Measurements from ENCODE around the gene RTEL1. TPM values are rescaled to one million over a fixed set of nuclear protein-coding genes. Genes with fewer than 3 reads are reported as not detected.

RTEL1 gene
- total and polyA plus RNA-seq, 9 of the 15 experiments (the other 6 are each of a cell fraction or from before 2014, with no cell fraction given): 0.36 to 61.0 (median 17.9) TPM

DNA sequence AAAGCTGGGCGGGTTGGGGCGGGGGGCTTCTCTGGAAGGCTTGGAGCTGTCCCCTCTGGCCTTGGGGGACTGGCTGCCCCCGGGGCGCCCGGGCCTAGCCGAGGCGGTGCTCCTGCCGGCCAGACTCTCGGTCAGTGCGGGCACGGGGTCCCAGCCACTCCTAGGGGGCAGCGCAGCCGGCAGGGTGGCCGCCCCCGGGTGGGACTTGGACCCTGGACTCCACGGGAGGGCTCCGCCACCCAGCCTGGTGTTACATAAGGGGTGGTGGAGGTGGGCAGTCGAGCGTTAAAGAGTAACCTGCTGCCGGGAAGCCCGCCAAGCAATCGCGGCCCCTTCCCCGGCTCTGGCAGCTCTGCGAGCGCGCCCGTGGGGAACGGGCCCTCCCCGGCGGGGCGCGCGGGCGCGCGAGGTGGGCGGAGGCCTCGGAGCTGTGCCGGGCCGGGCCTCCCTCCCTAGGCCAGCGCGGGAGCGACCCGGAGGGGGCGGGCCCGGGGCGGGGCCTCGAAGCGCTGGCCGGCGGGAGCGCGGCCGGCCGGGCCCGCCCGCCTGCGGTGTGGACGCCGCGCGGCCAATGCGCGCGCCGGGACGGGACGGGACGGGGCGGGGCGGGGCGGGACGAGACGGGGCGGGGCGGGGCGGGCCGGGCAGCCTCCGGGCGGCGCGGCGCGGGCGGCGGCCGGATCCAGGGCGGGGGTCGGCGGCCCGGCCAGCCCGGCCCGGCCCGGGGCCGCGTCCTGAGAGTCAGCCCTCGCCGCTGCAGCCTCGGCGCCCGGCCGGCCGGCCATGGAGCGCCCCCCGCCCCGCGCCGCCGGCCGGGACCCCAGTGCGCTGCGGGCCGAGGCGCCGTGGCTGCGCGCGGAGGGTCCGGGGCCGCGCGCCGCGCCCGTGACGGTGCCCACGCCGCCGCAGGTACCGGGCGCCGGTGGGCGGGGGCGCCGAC is 81.3 kb downstream of the RTEL1 start, which contains the start of gene SLC2A4RG (continued):
- TF ChIP-seq HDAC2 (IDR thresholded peaks at IDR 0.05) (no peak), PML (IDR thresholded peaks at IDR 0.05; ENCODE audit: low read length) (no peak), ZNF143 (CRISPR knock-in tag; IDR thresholded peaks at IDR 0.05) (no peak), SNRNP70 (optimal IDR thresholded peaks at IDR 0.05; ENCODE audit: low read depth, low read length) (no peak), GATAD2B (IDR thresholded peaks at IDR 0.05; ENCODE audit: borderline replicate concordance) (peak; percentile 67), TBL1XR1 (IDR thresholded peaks at IDR 0.05; ENCODE audit: low read length in 2 of 2) (no peak), TCF3 (CRISPR knock-in tag; IDR thresholded peaks at IDR 0.05) (no peak), SAFB (IDR thresholded peaks at IDR 0.05; ENCODE audit: borderline replicate concordance, low read depth, low read length) (peak; percentile 81), BDP1 (IDR thresholded peaks at IDR 0.05; ENCODE audit: insufficient read depth, insufficient read length) (no peak)
- TF ChIP-seq, protein P1, sequence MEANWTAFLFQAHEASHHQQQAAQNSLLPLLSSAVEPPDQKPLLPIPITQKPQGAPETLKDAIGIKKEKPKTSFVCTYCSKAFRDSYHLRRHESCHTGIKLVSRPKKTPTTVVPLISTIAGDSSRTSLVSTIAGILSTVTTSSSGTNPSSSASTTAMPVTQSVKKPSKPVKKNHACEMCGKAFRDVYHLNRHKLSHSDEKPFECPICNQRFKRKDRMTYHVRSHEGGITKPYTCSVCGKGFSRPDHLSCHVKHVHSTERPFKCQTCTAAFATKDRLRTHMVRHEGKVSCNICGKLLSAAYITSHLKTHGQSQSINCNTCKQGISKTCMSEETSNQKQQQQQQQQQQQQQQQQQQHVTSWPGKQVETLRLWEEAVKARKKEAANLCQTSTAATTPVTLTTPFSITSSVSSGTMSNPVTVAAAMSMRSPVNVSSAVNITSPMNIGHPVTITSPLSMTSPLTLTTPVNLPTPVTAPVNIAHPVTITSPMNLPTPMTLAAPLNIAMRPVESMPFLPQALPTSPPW (CRISPR knock-in tag; IDR thresholded peaks at IDR 0.05): peak; percentile 45; the same call in 1 of the 2 replicates
- TF ChIP-seq, protein P2, sequence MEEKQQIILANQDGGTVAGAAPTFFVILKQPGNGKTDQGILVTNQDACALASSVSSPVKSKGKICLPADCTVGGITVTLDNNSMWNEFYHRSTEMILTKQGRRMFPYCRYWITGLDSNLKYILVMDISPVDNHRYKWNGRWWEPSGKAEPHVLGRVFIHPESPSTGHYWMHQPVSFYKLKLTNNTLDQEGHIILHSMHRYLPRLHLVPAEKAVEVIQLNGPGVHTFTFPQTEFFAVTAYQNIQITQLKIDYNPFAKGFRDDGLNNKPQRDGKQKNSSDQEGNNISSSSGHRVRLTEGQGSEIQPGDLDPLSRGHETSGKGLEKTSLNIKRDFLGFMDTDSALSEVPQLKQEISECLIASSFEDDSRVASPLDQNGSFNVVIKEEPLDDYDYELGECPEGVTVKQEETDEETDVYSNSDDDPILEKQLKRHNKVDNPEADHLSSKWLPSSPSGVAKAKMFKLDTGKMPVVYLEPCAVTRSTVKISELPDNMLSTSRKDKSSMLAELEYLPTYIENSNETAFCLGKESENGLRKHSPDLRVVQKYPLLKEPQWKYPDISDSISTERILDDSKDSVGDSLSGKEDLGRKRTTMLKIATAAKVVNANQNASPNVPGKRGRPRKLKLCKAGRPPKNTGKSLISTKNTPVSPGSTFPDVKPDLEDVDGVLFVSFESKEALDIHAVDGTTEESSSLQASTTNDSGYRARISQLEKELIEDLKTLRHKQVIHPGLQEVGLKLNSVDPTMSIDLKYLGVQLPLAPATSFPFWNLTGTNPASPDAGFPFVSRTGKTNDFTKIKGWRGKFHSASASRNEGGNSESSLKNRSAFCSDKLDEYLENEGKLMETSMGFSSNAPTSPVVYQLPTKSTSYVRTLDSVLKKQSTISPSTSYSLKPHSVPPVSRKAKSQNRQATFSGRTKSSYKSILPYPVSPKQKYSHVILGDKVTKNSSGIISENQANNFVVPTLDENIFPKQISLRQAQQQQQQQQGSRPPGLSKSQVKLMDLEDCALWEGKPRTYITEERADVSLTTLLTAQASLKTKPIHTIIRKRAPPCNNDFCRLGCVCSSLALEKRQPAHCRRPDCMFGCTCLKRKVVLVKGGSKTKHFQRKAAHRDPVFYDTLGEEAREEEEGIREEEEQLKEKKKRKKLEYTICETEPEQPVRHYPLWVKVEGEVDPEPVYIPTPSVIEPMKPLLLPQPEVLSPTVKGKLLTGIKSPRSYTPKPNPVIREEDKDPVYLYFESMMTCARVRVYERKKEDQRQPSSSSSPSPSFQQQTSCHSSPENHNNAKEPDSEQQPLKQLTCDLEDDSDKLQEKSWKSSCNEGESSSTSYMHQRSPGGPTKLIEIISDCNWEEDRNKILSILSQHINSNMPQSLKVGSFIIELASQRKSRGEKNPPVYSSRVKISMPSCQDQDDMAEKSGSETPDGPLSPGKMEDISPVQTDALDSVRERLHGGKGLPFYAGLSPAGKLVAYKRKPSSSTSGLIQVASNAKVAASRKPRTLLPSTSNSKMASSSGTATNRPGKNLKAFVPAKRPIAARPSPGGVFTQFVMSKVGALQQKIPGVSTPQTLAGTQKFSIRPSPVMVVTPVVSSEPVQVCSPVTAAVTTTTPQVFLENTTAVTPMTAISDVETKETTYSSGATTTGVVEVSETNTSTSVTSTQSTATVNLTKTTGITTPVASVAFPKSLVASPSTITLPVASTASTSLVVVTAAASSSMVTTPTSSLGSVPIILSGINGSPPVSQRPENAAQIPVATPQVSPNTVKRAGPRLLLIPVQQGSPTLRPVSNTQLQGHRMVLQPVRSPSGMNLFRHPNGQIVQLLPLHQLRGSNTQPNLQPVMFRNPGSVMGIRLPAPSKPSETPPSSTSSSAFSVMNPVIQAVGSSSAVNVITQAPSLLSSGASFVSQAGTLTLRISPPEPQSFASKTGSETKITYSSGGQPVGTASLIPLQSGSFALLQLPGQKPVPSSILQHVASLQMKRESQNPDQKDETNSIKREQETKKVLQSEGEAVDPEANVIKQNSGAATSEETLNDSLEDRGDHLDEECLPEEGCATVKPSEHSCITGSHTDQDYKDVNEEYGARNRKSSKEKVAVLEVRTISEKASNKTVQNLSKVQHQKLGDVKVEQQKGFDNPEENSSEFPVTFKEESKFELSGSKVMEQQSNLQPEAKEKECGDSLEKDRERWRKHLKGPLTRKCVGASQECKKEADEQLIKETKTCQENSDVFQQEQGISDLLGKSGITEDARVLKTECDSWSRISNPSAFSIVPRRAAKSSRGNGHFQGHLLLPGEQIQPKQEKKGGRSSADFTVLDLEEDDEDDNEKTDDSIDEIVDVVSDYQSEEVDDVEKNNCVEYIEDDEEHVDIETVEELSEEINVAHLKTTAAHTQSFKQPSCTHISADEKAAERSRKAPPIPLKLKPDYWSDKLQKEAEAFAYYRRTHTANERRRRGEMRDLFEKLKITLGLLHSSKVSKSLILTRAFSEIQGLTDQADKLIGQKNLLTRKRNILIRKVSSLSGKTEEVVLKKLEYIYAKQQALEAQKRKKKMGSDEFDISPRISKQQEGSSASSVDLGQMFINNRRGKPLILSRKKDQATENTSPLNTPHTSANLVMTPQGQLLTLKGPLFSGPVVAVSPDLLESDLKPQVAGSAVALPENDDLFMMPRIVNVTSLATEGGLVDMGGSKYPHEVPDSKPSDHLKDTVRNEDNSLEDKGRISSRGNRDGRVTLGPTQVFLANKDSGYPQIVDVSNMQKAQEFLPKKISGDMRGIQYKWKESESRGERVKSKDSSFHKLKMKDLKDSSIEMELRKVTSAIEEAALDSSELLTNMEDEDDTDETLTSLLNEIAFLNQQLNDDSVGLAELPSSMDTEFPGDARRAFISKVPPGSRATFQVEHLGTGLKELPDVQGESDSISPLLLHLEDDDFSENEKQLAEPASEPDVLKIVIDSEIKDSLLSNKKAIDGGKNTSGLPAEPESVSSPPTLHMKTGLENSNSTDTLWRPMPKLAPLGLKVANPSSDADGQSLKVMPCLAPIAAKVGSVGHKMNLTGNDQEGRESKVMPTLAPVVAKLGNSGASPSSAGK (IDR thresholded peaks at IDR 0.05): no peak
- TF ChIP-seq, protein P3, sequence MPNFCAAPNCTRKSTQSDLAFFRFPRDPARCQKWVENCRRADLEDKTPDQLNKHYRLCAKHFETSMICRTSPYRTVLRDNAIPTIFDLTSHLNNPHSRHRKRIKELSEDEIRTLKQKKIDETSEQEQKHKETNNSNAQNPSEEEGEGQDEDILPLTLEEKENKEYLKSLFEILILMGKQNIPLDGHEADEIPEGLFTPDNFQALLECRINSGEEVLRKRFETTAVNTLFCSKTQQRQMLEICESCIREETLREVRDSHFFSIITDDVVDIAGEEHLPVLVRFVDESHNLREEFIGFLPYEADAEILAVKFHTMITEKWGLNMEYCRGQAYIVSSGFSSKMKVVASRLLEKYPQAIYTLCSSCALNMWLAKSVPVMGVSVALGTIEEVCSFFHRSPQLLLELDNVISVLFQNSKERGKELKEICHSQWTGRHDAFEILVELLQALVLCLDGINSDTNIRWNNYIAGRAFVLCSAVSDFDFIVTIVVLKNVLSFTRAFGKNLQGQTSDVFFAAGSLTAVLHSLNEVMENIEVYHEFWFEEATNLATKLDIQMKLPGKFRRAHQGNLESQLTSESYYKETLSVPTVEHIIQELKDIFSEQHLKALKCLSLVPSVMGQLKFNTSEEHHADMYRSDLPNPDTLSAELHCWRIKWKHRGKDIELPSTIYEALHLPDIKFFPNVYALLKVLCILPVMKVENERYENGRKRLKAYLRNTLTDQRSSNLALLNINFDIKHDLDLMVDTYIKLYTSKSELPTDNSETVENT (CRISPR knock-in tag; IDR thresholded peaks at IDR 0.05): no peak
